ENCODE measurements around the gene EXOC4. TPM values are rescaled to one million over a fixed set of nuclear protein-coding genes. Genes with fewer than 3 reads are reported as not detected.

The EXOC4 gene
- total and polyA plus RNA-seq, 2 of the 8 experiments (the other 6 are each of a cell fraction or from before 2014, with no cell fraction given), result 27.0 to 67.3 TPM

DNA sequence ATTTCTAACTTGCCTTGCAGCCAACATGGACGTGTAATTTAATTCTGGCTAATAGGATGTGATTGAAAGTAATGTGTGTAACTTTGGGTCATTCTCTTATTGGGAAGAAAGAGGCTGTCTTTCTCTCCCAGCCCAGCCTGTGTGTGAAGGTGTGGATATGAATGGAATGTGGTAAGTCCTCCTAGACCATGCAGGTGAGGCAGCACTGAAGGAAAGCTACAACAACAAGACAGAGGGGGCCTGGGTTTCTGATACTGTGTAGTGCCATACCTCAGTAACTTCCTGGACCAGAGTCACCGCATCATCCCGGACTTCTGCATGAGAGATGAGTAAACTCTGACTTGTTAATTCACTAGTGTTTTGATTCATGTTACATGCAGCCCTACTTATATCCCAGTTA is 237.0 kb downstream of the EXOC4 start:
- no peak overlapping the region for H2BK12ac ChIP-seq (ENCODE audit: low read depth, low read length)
- 88% methylated on average over 3 of the region's 3 CpGs; no CpG with 5 or more reads in 1 of the 2 experiments for WGBS, 2 experiments (ENCODE audit: extremely low coverage in 1 of 2, insufficient coverage in 1 of 2, insufficient read length in 1 of 2, insufficient replicate concordance in 2 of 2, low coverage in 1 of 2, low lambda C conversion rate in 2 of 2, missing lambda C conversion rate in 1 of 2)
- no peak overlapping the region for H3K4me3 ChIP-seq (ENCODE audit: extremely low read depth in 1 of 4, insufficient read depth in 2 of 4, low read depth in 3 of 4, low read length in 4 of 4)
- no peak overlapping the region for H3K18ac ChIP-seq (ENCODE audit: extremely low read depth, low read length)
- no peak overlapping the region for H3K56ac ChIP-seq (replicated peaks; ENCODE audit: insufficient read length, low read depth, low read length)
- CTCF ChIA-PET (ENCODE audit: partially characterized antibody), result interaction anchor here (1.3 kb wide), 1 partner anchor 9 kb away, joined by 3 read pairs; no protein-coding TSS in a partner anchor
- H2AK5ac ChIP-seq (ENCODE audit: low read depth, low read length), result no peak overlapping the region
- H3K14ac ChIP-seq (ENCODE audit: insufficient read length), result no peak overlapping the region
- H3K23me2 ChIP-seq (ENCODE audit: low read depth, low read length), result no peaks in the 10 kb centered on the region
- no peaks in the 10 kb centered on the region for H3K27me3 ChIP-seq (replicated peaks in 1 of 4; ENCODE audit: control insufficient read depth in 3 of 4, extremely low read depth in 1 of 4, insufficient read depth in 3 of 4, low read length in 3 of 4)
- H2BK20ac ChIP-seq (ENCODE audit: low read length), result no peak overlapping the region
- H2BK5ac ChIP-seq (ENCODE audit: low read depth, low read length), result no peak overlapping the region
- no peak overlapping the region for H2BK120ac ChIP-seq (replicated peaks; ENCODE audit: low read depth, low read length)
- H3K4me2 ChIP-seq (ENCODE audit: insufficient read depth in 1 of 2, low read depth in 2 of 2, low read length in 2 of 2), result no peak overlapping the region
- H3K79me1 ChIP-seq (ENCODE audit: low read depth, low read length), result no peaks in the 10 kb centered on the region
- no peaks in the 10 kb centered on the region for H3K4me1 ChIP-seq (replicated peaks in 1 of 4; ENCODE audit: control insufficient read depth in 3 of 4, insufficient read depth in 4 of 4, low read length in 3 of 4)
- H4K20me1 ChIP-seq (replicated peaks in 1 of 2; ENCODE audit: control insufficient read depth in 1 of 2, insufficient read depth in 2 of 2, low read length in 2 of 2), result no peaks in the 10 kb centered on the region
- POLR2A ChIA-PET (ENCODE audit: partially characterized antibody), result interaction anchor here (1.8 kb wide), 1 partner anchor 18 kb away, joined by 3 read pairs; no protein-coding TSS in a partner anchor
- H2AFZ ChIP-seq (ENCODE audit: low read length), result no peak overlapping the region
- no peaks in the 10 kb centered on the region for H3K9me3 ChIP-seq (ENCODE audit: insufficient read depth in 2 of 2, low read depth in 1 of 2, low read length in 1 of 2)
- no peak overlapping the region for H3K27ac ChIP-seq (ENCODE audit: low read depth, low read length)
- FAIRE-seq, result no peak
- no peak overlapping the region for H3K9ac ChIP-seq (replicated peaks in 1 of 4; ENCODE audit: extremely low read depth in 1 of 4, low read depth in 3 of 4, low read length in 3 of 4)
- H3K4ac ChIP-seq (replicated peaks; ENCODE audit: insufficient read length, low read depth, low read length), result no peak overlapping the region
- no peak for DNase-seq (ENCODE audit: low read depth in 1 of 2, low spot score in 2 of 2)
- no peak overlapping the region for H3K23ac ChIP-seq (ENCODE audit: insufficient read length)
- no peak overlapping the region for H4K8ac ChIP-seq (ENCODE audit: extremely low read depth, insufficient read depth, low read length)
- no peaks in the 10 kb centered on the region for H3K79me2 ChIP-seq (ENCODE audit: control insufficient read depth in 1 of 2, insufficient read depth in 2 of 2, low read length in 2 of 2)
- H4K5ac ChIP-seq (ENCODE audit: insufficient read length, low read depth, low read length), result no peak overlapping the region
- no peaks in the 10 kb centered on the region for H3K36me3 ChIP-seq (ENCODE audit: control insufficient read depth in 2 of 4, insufficient read depth in 4 of 4, low read length in 3 of 4)
- no peak overlapping the region for H4K91ac ChIP-seq (replicated peaks; ENCODE audit: insufficient read length, low read length)
- no peak overlapping the region for H2BK15ac ChIP-seq (ENCODE audit: low read length)
- TF ChIP-seq ZNF274 (IDR thresholded peaks at IDR 0.05; ENCODE audit: borderline replicate concordance, extremely low read depth, low read length), result no peak
- no peak for TF ChIP-seq EZH2 (IDR thresholded peaks at IDR 0.05; ENCODE audit: low read depth, low read length, severe bottlenecking)
- no peak for TF ChIP-seq KDM5A (IDR thresholded peaks at IDR 0.05; ENCODE audit: low read length)
- TF ChIP-seq CEBPB (IDR thresholded peaks at IDR 0.05; ENCODE audit: low read depth, low read length), result no peak
- no peak for TF ChIP-seq RNF2 (IDR thresholded peaks at IDR 0.05; ENCODE audit: borderline replicate concordance, low read depth, low read length, missing control alignments, poor library complexity, severe bottlenecking)
- no peak for TF ChIP-seq SIN3A (conservative IDR thresholded peaks at IDR 0.05 in 1 of 2, IDR thresholded peaks at IDR 0.05 in 1 of 2; ENCODE audit: low read depth in 1 of 2, low read length in 2 of 2)
- TF ChIP-seq, protein P1, sequence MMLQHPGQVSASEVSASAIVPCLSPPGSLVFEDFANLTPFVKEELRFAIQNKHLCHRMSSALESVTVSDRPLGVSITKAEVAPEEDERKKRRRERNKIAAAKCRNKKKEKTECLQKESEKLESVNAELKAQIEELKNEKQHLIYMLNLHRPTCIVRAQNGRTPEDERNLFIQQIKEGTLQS (IDR thresholded peaks at IDR 0.05; ENCODE audit: insufficient read depth, low read depth, low read length), result no peak
- TF ChIP-seq FOSL1 (IDR thresholded peaks at IDR 0.05; ENCODE audit: insufficient read depth, low read depth, low read length), result no peak
- no peak for TF ChIP-seq POLR2AphosphoS5 (IDR thresholded peaks at IDR 0.05; ENCODE audit: low read depth, low read length)
- TF ChIP-seq, protein P2, sequence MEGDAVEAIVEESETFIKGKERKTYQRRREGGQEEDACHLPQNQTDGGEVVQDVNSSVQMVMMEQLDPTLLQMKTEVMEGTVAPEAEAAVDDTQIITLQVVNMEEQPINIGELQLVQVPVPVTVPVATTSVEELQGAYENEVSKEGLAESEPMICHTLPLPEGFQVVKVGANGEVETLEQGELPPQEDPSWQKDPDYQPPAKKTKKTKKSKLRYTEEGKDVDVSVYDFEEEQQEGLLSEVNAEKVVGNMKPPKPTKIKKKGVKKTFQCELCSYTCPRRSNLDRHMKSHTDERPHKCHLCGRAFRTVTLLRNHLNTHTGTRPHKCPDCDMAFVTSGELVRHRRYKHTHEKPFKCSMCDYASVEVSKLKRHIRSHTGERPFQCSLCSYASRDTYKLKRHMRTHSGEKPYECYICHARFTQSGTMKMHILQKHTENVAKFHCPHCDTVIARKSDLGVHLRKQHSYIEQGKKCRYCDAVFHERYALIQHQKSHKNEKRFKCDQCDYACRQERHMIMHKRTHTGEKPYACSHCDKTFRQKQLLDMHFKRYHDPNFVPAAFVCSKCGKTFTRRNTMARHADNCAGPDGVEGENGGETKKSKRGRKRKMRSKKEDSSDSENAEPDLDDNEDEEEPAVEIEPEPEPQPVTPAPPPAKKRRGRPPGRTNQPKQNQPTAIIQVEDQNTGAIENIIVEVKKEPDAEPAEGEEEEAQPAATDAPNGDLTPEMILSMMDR (IDR thresholded peaks at IDR 0.05; ENCODE audit: control extremely low read depth in 1 of 3, insufficient read depth in 1 of 3, low read depth in 1 of 3, low read length in 3 of 3), result no peak
